Stimulated activated CD4-positive, alpha-beta T cell treated with anti-CD3 and anti-CD28 coated beads, Interleukin-12 subunit alpha, Interleukin-12 subunit beta, amount 100 ng/mL, for 4 hours (primary cell): ENCODE results near the gene SCTR.

Source experiments
- DNase-seq: peaks from one replicate; pipeline ENCODE4 v3.0.0-alpha.2; 2020

The SCTR gene

GRCh38 chr2:119522671-119523070, 1.6 kb downstream of the SCTR start:
- no peak for DNase-seq

DNA sequence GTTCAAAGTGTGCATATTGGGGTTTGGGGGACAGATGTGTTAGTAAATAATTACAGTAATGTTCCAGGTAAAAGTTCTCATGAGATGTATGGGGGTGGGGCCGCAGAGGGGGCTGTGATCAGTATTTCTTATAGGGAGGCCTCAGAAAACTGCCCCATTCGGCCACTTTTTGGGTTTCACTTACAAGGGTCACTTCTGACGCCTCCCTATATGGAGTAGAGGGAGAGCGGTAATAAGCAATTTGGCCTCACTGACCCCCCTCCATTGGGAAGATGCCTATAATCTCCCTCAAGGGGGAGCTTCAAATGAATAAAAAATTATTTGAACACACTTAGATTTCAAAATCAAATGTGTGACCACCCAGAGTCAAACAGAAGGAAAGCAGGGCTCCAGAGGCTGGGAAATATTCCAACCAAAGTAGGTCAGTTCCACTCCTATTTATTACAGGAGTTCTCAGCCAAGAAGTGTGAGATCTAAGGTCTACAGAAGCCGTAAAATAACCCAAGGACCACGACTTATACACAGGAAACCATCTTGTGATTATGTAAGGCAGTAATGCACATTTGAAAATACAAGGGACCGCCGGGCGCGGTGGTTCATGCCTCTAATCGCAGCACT, 2.7 kb downstream of the SCTR start:
- no peak for DNase-seq

DNA sequence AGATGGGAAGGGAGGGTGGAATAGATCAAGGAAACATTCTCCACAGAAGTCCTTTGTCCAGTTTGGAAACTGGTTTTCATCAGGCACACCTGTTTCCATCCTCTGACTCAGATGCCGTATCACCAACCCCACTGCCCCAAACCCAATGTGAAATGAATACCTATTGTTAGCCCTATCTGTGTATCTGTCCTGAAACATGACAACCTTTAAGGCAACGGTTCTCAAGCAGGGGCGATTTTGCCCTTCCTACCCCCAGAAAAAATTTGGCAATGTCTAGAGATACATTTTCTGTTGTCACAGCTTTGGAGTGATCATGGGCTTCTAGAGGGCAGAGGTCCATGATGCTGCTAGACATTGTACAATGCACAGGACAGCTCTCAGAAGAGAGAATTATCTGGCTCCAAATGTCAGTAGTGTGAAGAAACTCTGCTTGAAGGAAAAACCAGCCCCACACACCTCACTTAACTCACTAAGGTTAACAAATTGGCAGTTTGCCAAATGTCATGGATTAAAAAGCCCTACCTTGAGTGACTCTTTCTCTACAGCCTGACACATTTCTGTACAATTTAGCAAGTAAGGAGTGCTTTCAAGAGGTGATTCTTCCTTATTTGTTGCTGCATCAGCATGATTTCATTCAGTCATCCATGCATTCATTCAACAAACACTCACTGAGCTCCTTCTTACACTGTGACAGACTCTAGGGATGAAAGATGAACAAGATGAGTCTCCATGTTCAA, 3.4 kb downstream of the SCTR start:
- DNase-seq: no peak

GRCh38 chr2:119519057-119519408, 5.2 kb downstream of the SCTR start:
- DNase-seq: no peak

DNA sequence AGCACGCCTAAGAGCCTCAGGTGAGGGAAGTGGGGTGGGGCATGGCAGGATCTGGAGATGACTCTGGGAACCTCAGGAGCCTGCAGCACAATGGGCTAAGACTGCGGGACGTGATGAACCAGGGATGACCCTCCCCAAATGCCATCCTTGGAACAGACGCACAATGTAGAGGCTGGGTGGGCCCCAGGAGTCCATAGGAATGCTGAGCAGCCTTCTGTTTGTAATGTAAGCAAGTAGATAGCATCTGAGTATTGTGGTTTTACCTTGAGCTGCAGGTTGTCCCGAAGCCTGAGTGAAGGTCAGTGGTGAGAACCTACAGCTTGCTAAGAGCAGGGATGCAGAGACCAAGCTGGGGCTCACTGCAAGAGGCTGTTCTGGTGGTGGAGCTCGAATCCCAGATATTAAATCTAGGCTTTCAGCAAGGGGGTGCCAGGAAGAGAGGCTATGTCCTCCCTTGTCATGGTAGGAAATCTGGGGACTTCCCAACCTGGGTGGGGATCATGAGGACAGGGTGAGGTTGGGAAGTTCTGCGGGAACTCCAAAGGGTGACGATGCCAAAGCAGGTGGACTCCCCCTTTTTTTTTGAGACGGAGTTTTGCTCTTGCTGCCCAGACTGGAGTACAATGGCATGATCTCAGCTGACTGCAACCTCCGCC, 5.8 kb downstream of the SCTR start:
- no peak for DNase-seq

- peak; percentile 23 for DNase-seq
These were observed 6.8 kb downstream of the SCTR start for GRCh38 chr2:119517433-119517832.

DNA sequence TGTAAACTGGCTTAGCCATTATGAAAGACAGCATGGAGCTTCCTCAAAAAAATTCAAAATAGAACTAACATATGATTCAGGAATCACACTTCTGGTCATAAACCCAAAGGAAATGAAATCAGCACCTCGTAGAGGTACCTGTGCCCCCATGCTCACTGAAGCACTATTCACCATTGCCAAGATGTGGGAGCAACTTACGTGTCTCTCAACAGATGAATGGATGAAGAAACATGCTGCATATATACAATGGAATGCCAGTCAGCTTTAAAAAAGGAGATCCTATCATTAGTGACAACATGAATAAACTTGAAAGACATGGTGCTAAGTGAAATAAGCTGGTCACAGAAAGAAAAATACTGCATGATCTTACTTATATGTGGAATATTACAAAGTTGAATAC, 8.2 kb downstream of the SCTR start:
- no peak for DNase-seq

- DNase-seq: no peak
These were observed 10.5 kb downstream of the SCTR start for GRCh38 chr2:119513832-119514231.

- no peak for DNase-seq
These were observed 11.3 kb downstream of the SCTR start for GRCh38 chr2:119512946-119513345.

GRCh38 chr2:119511989-119512388, 12.3 kb downstream of the SCTR start:
- DNase-seq: no peak

DNA sequence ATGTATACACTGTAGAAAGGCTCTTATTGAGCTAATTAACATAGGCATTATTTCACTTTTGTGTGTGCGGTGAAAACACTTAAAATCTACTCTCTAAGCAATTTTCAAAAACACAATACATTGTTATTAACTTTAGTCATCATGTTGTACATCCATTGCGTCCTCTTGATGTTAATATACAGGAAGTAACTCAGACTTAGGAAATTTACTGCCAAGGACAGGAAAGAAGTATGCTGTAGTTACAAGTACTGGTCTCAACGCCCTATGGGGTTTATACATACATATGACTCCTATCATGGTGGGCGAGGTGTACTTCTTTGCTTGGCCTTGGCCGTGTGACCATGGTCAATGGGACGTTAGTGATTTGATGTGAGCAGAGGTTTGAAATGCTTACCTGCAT, 15.5 kb downstream of the SCTR start:
- no peak for DNase-seq

- no peak for DNase-seq
These were observed 27.6 kb downstream of the SCTR start for GRCh38 chr2:119496682-119497081.

GRCh38 chr2:119495948-119496347, 28.3 kb downstream of the SCTR start:
- no peak for DNase-seq

GRCh38 chr2:119494163-119494790, 30.0 kb downstream of the SCTR start:
- DNase-seq: no peak

GRCh38 chr2:119491776-119492525, 32.3 kb downstream of the SCTR start:
- DNase-seq: no peak

- DNase-seq: no peak
These were observed 33.6 kb downstream of the SCTR start for GRCh38 chr2:119490653-119491195.

- no peak for DNase-seq
These were observed 34.2 kb downstream of the SCTR start for GRCh38 chr2:119490106-119490505.

DNA sequence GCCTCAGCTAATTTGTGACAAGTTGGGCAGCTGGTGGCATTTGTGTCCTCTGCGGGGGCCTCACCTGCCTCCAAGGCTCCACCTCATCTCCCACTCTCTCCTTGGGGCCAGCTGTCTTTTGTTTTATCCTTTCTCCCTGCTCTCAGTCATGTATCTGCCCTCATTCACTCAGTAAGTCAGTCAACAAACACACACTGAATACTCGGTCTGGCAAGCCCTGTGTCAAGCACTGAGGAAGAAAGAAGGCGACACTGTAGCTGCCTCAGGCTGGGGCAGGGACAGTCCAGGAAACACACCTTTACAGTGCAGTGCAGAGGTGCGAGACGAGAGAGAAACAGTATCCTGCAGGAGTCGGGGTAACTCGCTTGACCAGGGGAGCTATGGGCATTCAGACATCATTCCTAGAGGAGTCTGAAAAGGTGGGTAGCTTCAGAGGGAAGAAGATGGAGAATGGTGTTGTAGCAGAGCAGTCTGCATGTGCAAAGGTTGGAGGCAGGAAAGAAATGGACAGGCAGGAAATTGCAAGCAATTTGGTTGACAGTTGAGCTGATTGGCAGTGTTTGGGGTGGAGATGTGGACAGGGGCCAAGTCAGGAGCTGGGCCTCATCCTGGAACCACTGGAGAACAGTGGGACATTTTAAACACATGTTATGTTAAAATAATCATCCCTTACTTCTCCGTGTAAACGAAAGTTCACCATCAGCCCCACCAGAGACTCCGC, 34.9 kb downstream of the SCTR start:
- no peak for DNase-seq

- no peak for DNase-seq
These were observed 35.8 kb downstream of the SCTR start for GRCh38 chr2:119488245-119489214.

- DNase-seq: no peak
These were observed 36.6 kb downstream of the SCTR start for GRCh38 chr2:119487434-119488244.
